ENCODE measurements around the gene ANKRD27. TPM values are rescaled to one million over a fixed set of nuclear protein-coding genes. Genes with fewer than 3 reads are reported as not detected.
"Not testable (repeated sequence)": the region's sequence is repeated elsewhere in the genome, so short reads cannot be mapped to it uniquely, and the experiment has no call there.

The ANKRD27 gene
- total RNA-seq, 1 experiment from 2014 or later, result 48.3 TPM

GRCh38 chr19:32652894-32653598 lies 21.9 kb downstream of the ANKRD27 start:
- peak; percentile 24 for DNase-seq (ENCODE audit: low read depth)

GRCh38 chr19:32652331-32652730 lies 22.6 kb downstream of the ANKRD27 start:
- DNase-seq (ENCODE audit: low read depth), result not testable (repeated sequence)

- no peak for DNase-seq (ENCODE audit: low read depth)
These were observed 23.2 kb downstream of the ANKRD27 start for GRCh38 chr19:32651729-32652140.

- no peak for DNase-seq (ENCODE audit: low read depth)
These were observed 24.3 kb downstream of the ANKRD27 start for GRCh38 chr19:32650671-32651070.

- DNase-seq (ENCODE audit: low read depth), result no peak
These were observed 25.2 kb downstream of the ANKRD27 start for GRCh38 chr19:32649751-32650150.

- DNase-seq (ENCODE audit: low read depth), result no peak
These were observed 27.6 kb downstream of the ANKRD27 start for GRCh38 chr19:32647361-32647760.

- DNase-seq (ENCODE audit: low read depth), result no peak
These were observed 28.4 kb downstream of the ANKRD27 start for GRCh38 chr19:32646556-32646955.

- DNase-seq (ENCODE audit: low read depth), result no peak
These were observed 32.2 kb downstream of the ANKRD27 start for GRCh38 chr19:32642771-32643170.

- no peak for DNase-seq (ENCODE audit: low read depth)
These were observed 36.4 kb downstream of the ANKRD27 start for GRCh38 chr19:32638625-32639024.

GRCh38 chr19:32637480-32637879 lies 37.5 kb downstream of the ANKRD27 start:
- no peak for DNase-seq (ENCODE audit: low read depth)

- DNase-seq (ENCODE audit: low read depth), result no peak
These were observed 43.6 kb downstream of the ANKRD27 start for GRCh38 chr19:32631381-32631780.

- DNase-seq (ENCODE audit: low read depth), result no peak
These were observed 44.6 kb downstream of the ANKRD27 start for GRCh38 chr19:32630338-32630737.

- no peak for DNase-seq (ENCODE audit: low read depth)
These were observed 47.2 kb downstream of the ANKRD27 start for GRCh38 chr19:32627714-32628270.

GRCh38 chr19:32626969-32627368 lies 48.0 kb downstream of the ANKRD27 start:
- no peak for DNase-seq (ENCODE audit: low read depth)

GRCh38 chr19:32624410-32624809 lies 50.6 kb downstream of the ANKRD27 start:
- DNase-seq (ENCODE audit: low read depth), result no peak

GRCh38 chr19:32622002-32622401 lies 53.0 kb downstream of the ANKRD27 start:
- no peak for DNase-seq (ENCODE audit: low read depth)

GRCh38 chr19:32619051-32619685 lies 55.8 kb downstream of the ANKRD27 start:
- DNase-seq (ENCODE audit: low read depth), result no peak

GRCh38 chr19:32615569-32615968 lies 59.4 kb downstream of the ANKRD27 start:
- DNase-seq (ENCODE audit: low read depth), result no peak

GRCh38 chr19:32614916-32615315 lies 60.1 kb downstream of the ANKRD27 start:
- no peak for DNase-seq (ENCODE audit: low read depth)

- no peak for DNase-seq (ENCODE audit: low read depth)
These were observed 62.0 kb downstream of the ANKRD27 start for GRCh38 chr19:32613008-32613407.

GRCh38 chr19:32611161-32611560 lies 63.8 kb downstream of the ANKRD27 start:
- no peak for DNase-seq (ENCODE audit: low read depth)

- DNase-seq (ENCODE audit: low read depth), result no peak
These were observed 67.5 kb downstream of the ANKRD27 start for GRCh38 chr19:32607479-32607878.

GRCh38 chr19:32606289-32606688 lies 68.7 kb downstream of the ANKRD27 start:
- no peak for DNase-seq (ENCODE audit: low read depth)
